Pancreas (tissue), 10 donors: Measurements from ENCODE around the gene MDFIC. TPM values are rescaled to one million over a fixed set of nuclear protein-coding genes. Genes with fewer than 3 reads are reported as not detected.
"Not testable (repeated sequence)": the region's sequence is repeated elsewhere in the genome, so short reads cannot be mapped to it uniquely, and the experiment has no call there.

Experiments
- ATAC-seq, 4 donors: fragments of 200-7000 bp; cut with Tn5 transposase; one replicate each; pipeline versions ENCODE4 v1.8.0 to v1.9.1; 2020; ENCODE audit warnings: mild to moderate bottlenecking in 4 of 4, moderate library complexity in 4 of 4
- DNase-seq, 6 donors: peaks; one replicate each; pipeline ENCODE4 v3.0.0-alpha.2; 2020
- FAIRE-seq: peaks from 2 replicates; lab custom pipeline; 2012; peaks lifted over from hg19 to GRCh38; lab: Jason Lieb, UNC
- H3K27ac ChIP-seq, 4 donors: fragments of 200-600 bp; sonication (generic); 1 replicate in 3 of 4; 2 replicates in 1 of 4; pipeline versions ENCODE4 v1.5.0 to v1.8.0; 2020
- H3K27me3 ChIP-seq, 4 donors: fragments of 200-600 bp; one replicate each; pipeline ENCODE4 v1.8.0; 2021
- H3K36me3 ChIP-seq, 3 donors: fragments of 200-600 bp; sonication (generic) in 1 of 3; one replicate each; pipeline versions ENCODE4 v1.5.0 to v1.8.0; 2020 to 2021
- H3K4me1 ChIP-seq, 3 donors: fragments of 200-600 bp; one replicate each; pipeline ENCODE4 v1.8.0; 2021
- H3K4me3 ChIP-seq, 4 donors: fragments of 200-600 bp; sonication (generic) in 2 of 4; one replicate each; pipeline versions ENCODE4 v1.5.0 to v1.8.0; 2020 to 2021
- H3K9me3 ChIP-seq, 4 donors: fragments of 200-600 bp; one replicate each; pipeline ENCODE4 v1.8.0; 2021
- CTCF ChIP-seq, 4 donors: fragments of 200-600 bp; sonication (generic) in 3 of 4; IDR thresholded peaks; one replicate each; pipeline versions ENCODE4 v1.5.0 to v1.8.0; 2021; ENCODE audit warnings: antibody characterized with exemption in 4 of 4
- WGBS, 2 donors: extraction: QIAGEN DNeasy Blood & Tissue Kit; methylation state at CpG; one replicate each; pipeline ENCODE4 v1.1.7; 2013; 5-methylcytosine and 5-hydroxymethylcytosine counted together
- intact Hi-C, 3 donors: fragments of 100-400 bp; cut with DNase I; formaldehyde crosslinking; loops; one replicate each; pipeline versions ENCODE4 v1.11.1 to v1.14.2; 2022
- polyA plus RNA-seq, 2 donors: library from polyadenylated mRNA; stranded (reverse); fragments of 200-250 nt; gene quantifications; one replicate each; pipeline ENCODE4 v1.2.3, GENCODE V29; 2013
- total RNA-seq, 6 donors: library from RNA; stranded (reverse); fragmentation: NEBNext Ultra II Directional in 4 of 6; extraction: Animal tissue kit (Norgen Biotek cat#: 25700) in 4 of 6; gene quantifications; one replicate each; pipeline versions ENCODE4 v1.2.1 to v1.2.4, GENCODE V29; 2021 to 2023
- donor health status: healthy with polysubstance abuse.
- donor health status: DM: no; HTN: no; CAD: no; lungs with moderate emphysema.
- donor health status: DM: no; HTN: no; CAD: no.
- donor health status: control.
- donor health status: control.
- donor health status: Bipolar disorder and iron deficiency.
- donor health status: DM: yes; HTN: yes; CAD: no.
- donor health status: DM: no; HTN: no; CAD: no.
- donor health status: DM: no; HTN: no; CAD: no.
- donor health status: DM: yes; HTN: yes; CAD: no.

The MDFIC gene
- total and polyA plus RNA-seq, 8 donors = 3.1 to 12.3 (median 4.8) TPM

DNA sequence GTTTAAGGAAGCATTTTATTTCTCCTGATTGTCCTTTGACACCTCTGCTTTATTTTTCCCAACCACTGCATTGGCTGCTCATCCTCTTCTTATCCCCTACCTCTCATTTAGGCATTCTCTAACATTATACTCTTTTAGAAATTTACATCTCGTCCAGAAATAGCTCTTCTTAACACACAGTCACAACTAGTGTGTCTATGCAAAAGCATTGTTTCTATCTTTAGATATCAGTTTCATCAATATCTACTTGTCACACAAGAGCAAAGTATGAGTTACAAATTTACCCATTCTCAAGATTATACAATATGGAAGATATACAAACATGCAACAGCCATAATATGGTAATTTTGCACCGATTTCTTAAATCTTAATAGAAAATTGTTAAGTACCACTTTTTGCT is 35.7 kb upstream of the MDFIC start:
- Histone ChIP-seq H3K4me1 (no peaks in the 10 kb centered on the region), H3K4me3 (no peak overlapping the region), H3K27me3 (no peaks in the 10 kb centered on the region), H3K9me3 (peaks cover 0 to 3% (median 0%) of the 10 kb centered on the region in 4 donors), H3K36me3 (no peaks in the 10 kb centered on the region), H3K27ac (no peak overlapping the region)
- DNase-seq (no peak), ATAC-seq (no peak), FAIRE-seq (no peak)
- intact Hi-C loops = no loop called here
- TF ChIP-seq CTCF (IDR thresholded peaks at IDR 0.05) = no peak
- WGBS, 2 donors = 50 to 68% methylated on average over 2 of the region's 2 CpGs

GRCh38 chr7:114889116-114889515 is 32.8 kb upstream of the MDFIC start:
- H3K27me3 ChIP-seq, DNase-seq, H3K27ac ChIP-seq, H3K36me3 ChIP-seq, intact Hi-C loops, ATAC-seq, FAIRE-seq, H3K9me3 ChIP-seq, H3K4me3 ChIP-seq, H3K4me1 ChIP-seq: not testable (repeated sequence)
- WGBS, 2 donors = 93 to 94% methylated on average over 3 of the region's 3 CpGs

GRCh38 chr7:114889646-114890285 is 32.1 kb upstream of the MDFIC start:
- Histone ChIP-seq H3K27me3 (no peaks in the 10 kb centered on the region), H3K4me1 (no peaks in the 10 kb centered on the region), H3K4me3 (no peak overlapping the region), H3K36me3 (no peaks in the 10 kb centered on the region), H3K9me3 (no peaks in the 10 kb centered on the region), H3K27ac (no peak overlapping the region)
- no peak for TF ChIP-seq CTCF (IDR thresholded peaks at IDR 0.05)
- no peak for FAIRE-seq
- no peak for DNase-seq
- intact Hi-C loops = no loop called here
- WGBS, 2 donors = 74 to 86% methylated on average over 3 of the region's 3 CpGs
- peak in 3 of 4 donors; percentile 51 to 71 (median 69) for ATAC-seq

- DNase-seq (no peak), ATAC-seq (no peak), FAIRE-seq (no peak)
- 78 to 94% methylated on average over 4 of the region's 4 CpGs for WGBS, 2 donors
- Histone ChIP-seq H3K27me3 (no peaks in the 10 kb centered on the region), H3K27ac (no peak overlapping the region), H3K36me3 (no peaks in the 10 kb centered on the region), H3K4me3 (no peak overlapping the region), H3K4me1 (no peaks in the 10 kb centered on the region), H3K9me3 (no peaks in the 10 kb centered on the region)
- no peak for TF ChIP-seq CTCF (IDR thresholded peaks at IDR 0.05)
- intact Hi-C loops = no loop called here
Measured at GRCh38 chr7:114890561-114890960, 31.3 kb upstream of the MDFIC start.

GRCh38 chr7:114900127-114900526 is 21.8 kb upstream of the MDFIC start:
- Histone ChIP-seq H3K9me3 (no peaks in the 10 kb centered on the region), H3K27ac (no peak overlapping the region), H3K4me1 (no peaks in the 10 kb centered on the region), H3K36me3 (no peaks in the 10 kb centered on the region), H3K4me3 (no peak overlapping the region), H3K27me3 (no peaks in the 10 kb centered on the region)
- intact Hi-C loops = no loop called here
- FAIRE-seq = no peak
- DNase-seq = no peak
- WGBS, 2 donors = 61 to 79% methylated on average over 1 of the region's 1 CpG
- TF ChIP-seq CTCF (IDR thresholded peaks at IDR 0.05) = no peak
- ATAC-seq = no peak
